RWPE1 (cell line): ENCODE data around the gene PRR36.
A peak's percentile ranks its signal among the peaks of the same experiment; 100 is the strongest.

Source experiments
- CTCF ChIA-PET: fragments of 350-600 bp; sonication (Branson Sonifier 250); formaldehyde crosslinking; extraction: SDS; loops from one replicate; lab custom pipeline; 2021; lab: Yijun Ruan, JAX
- POLR2A ChIA-PET: fragments of 400-600 bp; formaldehyde crosslinking; extraction: SDS; loops from one replicate; lab custom pipeline; 2020; ENCODE audit warnings: antibody characterized with exemption; ENCODE audit not compliant: low non-redundant PET; lab: Yijun Ruan, JAX
- DNase-seq: peaks from one replicate; pipeline ENCODE4 v3.0.0; 2012; ENCODE audit warnings: low spot score
- H3K27ac ChIP-seq: fragments of 450-650 bp; 2 replicates; pipeline ENCODE4 v1.5.1; 2017
- TF ChIP-seq, protein P1 (sequence below): fragments of 450-650 bp; conservative IDR thresholded peaks from 2 replicates; pipeline ENCODE4 v1.5.1; 2017; ENCODE audit warnings: low read depth, mild to moderate bottlenecking

The PRR36 gene

DNA sequence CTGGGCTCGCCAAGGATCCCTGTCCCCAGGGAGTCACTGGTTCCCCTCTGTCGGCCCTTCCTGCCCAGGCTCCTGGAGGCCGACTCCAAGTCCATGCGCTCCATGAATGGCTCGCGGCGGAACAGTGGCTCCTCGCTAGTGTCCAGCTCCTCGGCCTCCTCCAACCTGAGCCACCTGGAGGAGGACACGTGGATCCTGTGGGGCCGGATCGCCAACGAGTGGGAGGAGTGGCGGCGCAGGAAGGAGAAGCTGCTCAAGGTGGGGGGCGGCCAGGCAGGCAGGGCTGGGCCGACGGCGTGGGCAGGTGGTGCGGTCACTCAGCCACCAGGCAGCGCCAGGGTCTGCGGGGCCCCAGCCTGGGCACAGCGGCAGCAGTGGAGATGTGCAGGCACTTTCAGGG is 26.5 kb downstream of the PRR36 start:
- TF ChIP-seq, protein P1, sequence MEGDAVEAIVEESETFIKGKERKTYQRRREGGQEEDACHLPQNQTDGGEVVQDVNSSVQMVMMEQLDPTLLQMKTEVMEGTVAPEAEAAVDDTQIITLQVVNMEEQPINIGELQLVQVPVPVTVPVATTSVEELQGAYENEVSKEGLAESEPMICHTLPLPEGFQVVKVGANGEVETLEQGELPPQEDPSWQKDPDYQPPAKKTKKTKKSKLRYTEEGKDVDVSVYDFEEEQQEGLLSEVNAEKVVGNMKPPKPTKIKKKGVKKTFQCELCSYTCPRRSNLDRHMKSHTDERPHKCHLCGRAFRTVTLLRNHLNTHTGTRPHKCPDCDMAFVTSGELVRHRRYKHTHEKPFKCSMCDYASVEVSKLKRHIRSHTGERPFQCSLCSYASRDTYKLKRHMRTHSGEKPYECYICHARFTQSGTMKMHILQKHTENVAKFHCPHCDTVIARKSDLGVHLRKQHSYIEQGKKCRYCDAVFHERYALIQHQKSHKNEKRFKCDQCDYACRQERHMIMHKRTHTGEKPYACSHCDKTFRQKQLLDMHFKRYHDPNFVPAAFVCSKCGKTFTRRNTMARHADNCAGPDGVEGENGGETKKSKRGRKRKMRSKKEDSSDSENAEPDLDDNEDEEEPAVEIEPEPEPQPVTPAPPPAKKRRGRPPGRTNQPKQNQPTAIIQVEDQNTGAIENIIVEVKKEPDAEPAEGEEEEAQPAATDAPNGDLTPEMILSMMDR, result no peak
- no peak overlapping the region for H3K27ac ChIP-seq
- ChIA-PET CTCF (no interaction called here), POLR2A (no interaction called here)
- no peak for DNase-seq

DNA sequence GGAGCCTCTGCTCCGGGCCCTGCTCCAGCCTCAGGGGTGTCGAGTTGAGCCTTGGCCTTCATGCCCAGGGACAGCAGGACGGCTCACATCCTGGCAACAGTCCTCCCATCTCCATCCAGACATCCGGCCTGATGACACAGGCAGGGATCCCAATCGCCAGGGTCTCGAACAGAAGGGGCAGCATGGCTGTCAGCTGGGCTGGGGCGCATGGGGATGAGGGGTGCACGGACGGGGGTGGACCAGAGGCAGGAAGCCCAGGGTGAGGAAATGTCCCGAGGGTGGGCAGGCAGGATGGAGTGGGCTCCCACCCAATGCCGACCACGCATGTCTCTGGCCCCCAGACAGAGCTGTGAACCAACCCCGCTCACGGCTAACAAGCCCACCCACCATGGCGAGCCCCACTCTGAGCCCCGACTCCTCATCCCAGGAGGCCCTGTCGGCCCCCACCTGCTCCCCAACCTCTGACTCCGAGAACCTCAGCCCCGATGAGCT is 28.0 kb downstream of the PRR36 start:
- CTCF ChIA-PET, result no interaction called here
- no peak for DNase-seq
- POLR2A ChIA-PET, result no interaction called here
- peak overlapping the region; percentile 6; the same call in 1 of the 2 replicates for H3K27ac ChIP-seq
- TF ChIP-seq, protein P1, result no peak

DNA sequence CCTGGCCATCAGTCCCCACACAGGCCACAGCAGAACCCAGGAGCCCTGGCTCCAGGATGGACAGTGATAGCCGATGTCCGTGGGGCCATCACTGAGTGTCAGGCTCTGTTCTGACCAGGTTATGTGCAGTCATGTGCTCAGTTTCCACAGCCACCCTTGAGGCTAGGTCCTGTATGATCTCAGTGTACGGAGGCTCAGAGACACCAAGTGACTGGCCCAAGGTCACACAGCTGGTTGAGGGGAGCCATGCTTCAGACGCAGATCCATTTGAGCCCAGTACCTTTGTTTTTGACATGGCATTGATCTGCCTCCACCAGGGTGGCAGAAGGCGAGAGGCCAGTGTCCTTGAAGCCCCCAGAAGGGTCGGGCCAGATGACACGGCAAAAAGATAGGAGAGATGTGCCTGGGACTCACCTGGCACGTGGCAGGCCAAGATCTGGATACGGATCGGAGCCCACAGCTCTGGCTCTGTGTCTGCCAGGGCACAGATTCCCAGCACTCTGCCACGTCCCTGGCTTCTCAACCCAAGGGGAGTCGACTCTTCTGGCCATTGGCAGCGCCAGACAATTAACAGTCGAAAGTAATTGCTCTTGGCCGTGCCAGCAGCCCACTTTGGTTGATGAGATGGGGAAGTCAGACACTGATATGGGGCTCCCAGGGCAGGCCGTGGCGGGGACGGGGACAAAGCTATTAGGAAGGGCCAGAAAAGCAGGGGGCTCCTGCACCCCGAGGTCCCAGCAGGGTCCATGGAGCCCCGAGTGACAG is 28.6 kb downstream of the PRR36 start:
- ChIA-PET CTCF (no interaction called here), POLR2A (no interaction called here)
- H3K27ac ChIP-seq, result peak overlapping the region; percentile 6; the same call in 1 of the 2 replicates
- DNase-seq, result no peak
- TF ChIP-seq, protein P1, result no peak

DNA sequence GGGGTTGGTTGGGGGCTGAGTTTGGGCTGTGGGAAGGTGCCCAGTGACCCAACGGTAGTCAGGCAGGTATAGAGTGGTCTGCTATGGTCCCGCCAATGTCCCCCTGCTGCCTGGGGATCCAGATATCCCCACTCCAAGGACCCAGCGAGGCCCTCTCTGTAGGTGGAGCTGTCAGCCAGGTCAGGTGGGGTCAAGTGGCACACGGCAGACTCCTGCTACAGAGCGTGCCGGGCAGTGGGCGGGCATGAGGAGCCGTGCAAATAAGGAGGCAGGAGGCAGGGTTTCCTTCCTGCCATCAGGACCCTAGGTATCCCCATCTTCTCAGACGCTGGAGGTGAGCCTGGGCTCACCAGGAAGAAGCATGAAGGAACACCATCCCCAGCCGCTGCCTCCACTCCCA is 29.2 kb downstream of the PRR36 start:
- ChIA-PET POLR2A (no interaction called here), CTCF (no interaction called here)
- TF ChIP-seq, protein P1, result no peak
- DNase-seq, result no peak
- peak overlapping the region; percentile 59; the same call in 1 of the 2 replicates for H3K27ac ChIP-seq

DNA sequence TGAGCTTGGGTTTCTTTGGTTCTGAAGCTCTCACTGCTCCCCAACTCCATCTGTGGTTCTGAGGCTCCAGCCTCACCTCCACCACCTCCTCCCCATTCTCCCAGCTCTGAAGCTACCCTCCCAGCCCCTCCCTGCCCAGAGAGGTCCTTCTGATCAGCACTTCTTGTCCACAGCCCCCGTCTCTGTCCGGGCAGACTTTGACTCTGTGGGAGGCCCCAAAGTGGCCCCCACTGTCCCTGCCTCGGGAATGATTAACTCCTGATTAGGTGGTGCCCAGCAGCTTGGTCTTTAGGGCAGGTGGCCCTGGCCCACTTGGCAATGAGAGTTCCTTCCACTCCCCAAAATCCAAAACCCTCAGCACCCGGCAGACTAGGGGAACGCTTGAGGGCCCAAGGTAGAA is 29.8 kb downstream of the PRR36 start:
- ChIA-PET POLR2A (no interaction called here), CTCF (no interaction called here)
- peak overlapping the region; percentile 59; the same call in 1 of the 2 replicates for H3K27ac ChIP-seq
- DNase-seq, result no peak
- TF ChIP-seq, protein P1, result no peak

DNA sequence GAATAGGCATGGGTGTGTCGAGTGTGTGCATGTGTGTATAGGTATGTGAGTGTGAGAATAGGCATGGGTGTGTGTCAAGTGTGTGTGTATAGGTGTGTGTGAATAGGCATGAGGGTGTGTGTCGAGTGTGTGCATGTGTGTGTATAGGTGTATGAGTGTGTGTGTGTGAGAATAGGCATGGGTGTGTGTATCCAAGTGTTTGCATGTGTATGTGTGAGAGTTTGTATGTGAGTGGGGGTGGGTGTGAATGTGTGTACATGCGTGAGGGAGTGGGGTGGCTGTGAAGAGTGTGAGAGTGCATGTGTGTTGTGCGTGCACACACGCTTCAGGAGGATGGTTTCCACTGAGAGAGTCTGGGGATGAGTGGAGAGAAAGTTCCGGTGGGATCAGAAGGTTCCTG is 30.7 kb downstream of the PRR36 start:
- CTCF ChIA-PET, result no interaction called here
- DNase-seq, result no peak
- POLR2A ChIA-PET, result no interaction called here
- H3K27ac ChIP-seq, result peak overlapping the region; percentile 59
- TF ChIP-seq, protein P1, result no peak
